Amniotic stem cell (primary cell): ENCODE data around the gene ARL15.

ENCODE experiments used
- DNase-seq: peaks from one replicate; lab custom pipeline; 2025; lab: John Stamatoyannopoulos, UW

The ARL15 gene

GRCh38 chr5:54206580-54207229 is 103.7 kb downstream of the ARL15 start:
- no peak for DNase-seq

GRCh38 chr5:54205918-54206317 is 104.5 kb downstream of the ARL15 start:
- no peak for DNase-seq

- DNase-seq = no peak
These were observed 104.9 kb downstream of the ARL15 start for GRCh38 chr5:54205453-54205852.

GRCh38 chr5:54197018-54197417 is 113.4 kb downstream of the ARL15 start:
- no peak for DNase-seq

- DNase-seq = no peak
These were observed 114.7 kb downstream of the ARL15 start for GRCh38 chr5:54195701-54196100.

- no peak for DNase-seq
These were observed 116.1 kb downstream of the ARL15 start for GRCh38 chr5:54194318-54194717.

GRCh38 chr5:54187694-54188093 is 122.7 kb downstream of the ARL15 start:
- no peak for DNase-seq

- DNase-seq = no peak
These were observed 123.4 kb downstream of the ARL15 start for GRCh38 chr5:54186912-54187445.

- DNase-seq = no peak
These were observed 124.3 kb downstream of the ARL15 start for GRCh38 chr5:54186108-54186507.

- DNase-seq = no peak
These were observed 125.6 kb downstream of the ARL15 start for GRCh38 chr5:54184806-54185205.

- no peak for DNase-seq
These were observed 129.7 kb downstream of the ARL15 start for GRCh38 chr5:54180630-54181031.

GRCh38 chr5:54178991-54179390 is 131.4 kb downstream of the ARL15 start:
- no peak for DNase-seq

- no peak for DNase-seq
These were observed 132.2 kb downstream of the ARL15 start for GRCh38 chr5:54178207-54178606.

- no peak for DNase-seq
These were observed 133.3 kb downstream of the ARL15 start for GRCh38 chr5:54177058-54177457.

- DNase-seq = no peak
These were observed 134.1 kb downstream of the ARL15 start for GRCh38 chr5:54176066-54176830.

- DNase-seq = no peak
These were observed 137.1 kb downstream of the ARL15 start for GRCh38 chr5:54173251-54173650.

- DNase-seq = no peak
These were observed 138.6 kb downstream of the ARL15 start for GRCh38 chr5:54171645-54172384.

- no peak for DNase-seq
These were observed 144.7 kb downstream of the ARL15 start for GRCh38 chr5:54165687-54166086.

- no peak for DNase-seq
These were observed 148.2 kb downstream of the ARL15 start for GRCh38 chr5:54162184-54162583.

- no peak for DNase-seq
These were observed 150.0 kb downstream of the ARL15 start for GRCh38 chr5:54160329-54160728.

GRCh38 chr5:54159893-54160195 is 150.5 kb downstream of the ARL15 start:
- DNase-seq = no peak

- DNase-seq = no peak
These were observed 151.1 kb downstream of the ARL15 start for GRCh38 chr5:54159153-54159892.
